ENCODE measurements around the gene LRRC74A.
"Not testable (repeated sequence)": the region's sequence is repeated elsewhere in the genome, so short reads cannot be mapped to it uniquely, and the experiment has no call there.

LRRC74A gene

GRCh38 chr14:76887191-76887590 lies 61.0 kb downstream of the LRRC74A start:
- no peak for TF ChIP-seq EZH2 (optimal IDR thresholded peaks at IDR 0.05; ENCODE audit: low read depth, low read length)
- no peak for TF ChIP-seq EZH2phosphoT487 (IDR thresholded peaks at IDR 0.05; ENCODE audit: low read length)
- TF ChIP-seq CTCF (IDR thresholded peaks at IDR 0.05; ENCODE audit: low read length) = no peak
- Histone ChIP-seq H4K20me1 (ENCODE audit: insufficient read depth, low read length) (no peaks in the 10 kb centered on the region), H3K36me3 (replicated peaks; ENCODE audit: insufficient read depth, low read length) (no peaks in the 10 kb centered on the region), H3K79me2 (ENCODE audit: low read length) (no peaks in the 10 kb centered on the region), H2AFZ (ENCODE audit: low read length) (no peak overlapping the region), H3K4me3 (ENCODE audit: low read length) (no peak overlapping the region), H3K9ac (ENCODE audit: low read length) (no peak overlapping the region), H3K4me2 (ENCODE audit: low read depth, low read length) (no peak overlapping the region), H3F3A (ENCODE audit: insufficient read depth, low read length) (no peaks in the 10 kb centered on the region), H3K9me3 (replicated peaks; ENCODE audit: insufficient read depth, low read length) (no peaks in the 10 kb centered on the region), H3K27ac (ENCODE audit: low read length) (no peak overlapping the region), H3K4me1 (ENCODE audit: low read length) (no peaks in the 10 kb centered on the region), H3K27me3 (replicated peaks; ENCODE audit: insufficient read depth, low read length) (no peaks in the 10 kb centered on the region), H3K9me2 (replicated peaks; ENCODE audit: insufficient read depth, low read length) (no peaks in the 10 kb centered on the region)
- DNase-seq = no peak

GRCh38 chr14:76891391-76891790 lies 65.2 kb downstream of the LRRC74A start:
- Histone ChIP-seq H3K9me2 (replicated peaks; ENCODE audit: insufficient read depth, low read length) (no peaks in the 10 kb centered on the region), H3K27me3 (replicated peaks; ENCODE audit: insufficient read depth, low read length) (no peaks in the 10 kb centered on the region), H3K9me3 (replicated peaks; ENCODE audit: insufficient read depth, low read length) (no peaks in the 10 kb centered on the region), H4K20me1 (ENCODE audit: insufficient read depth, low read length) (no peaks in the 10 kb centered on the region), H3F3A (ENCODE audit: insufficient read depth, low read length) (no peaks in the 10 kb centered on the region), H3K4me1 (ENCODE audit: low read length) (no peaks in the 10 kb centered on the region), H3K36me3 (replicated peaks; ENCODE audit: insufficient read depth, low read length) (no peaks in the 10 kb centered on the region), H3K4me3 (ENCODE audit: low read length) (no peak overlapping the region), H3K4me2 (ENCODE audit: low read depth, low read length) (no peak overlapping the region), H3K79me2 (ENCODE audit: low read length) (no peaks in the 10 kb centered on the region), H3K27ac (ENCODE audit: low read length) (no peak overlapping the region), H2AFZ (ENCODE audit: low read length) (no peak overlapping the region), H3K9ac (ENCODE audit: low read length) (no peak overlapping the region)
- TF ChIP-seq EZH2phosphoT487 (IDR thresholded peaks at IDR 0.05; ENCODE audit: low read length) = no peak
- TF ChIP-seq CTCF (IDR thresholded peaks at IDR 0.05; ENCODE audit: low read length) = no peak
- no peak for TF ChIP-seq EZH2 (optimal IDR thresholded peaks at IDR 0.05; ENCODE audit: low read depth, low read length)
- DNase-seq = no peak

GRCh38 chr14:76894308-76894707 lies 68.1 kb downstream of the LRRC74A start:
- H3F3A ChIP-seq (ENCODE audit: insufficient read depth, low read length) = no peaks in the 10 kb centered on the region
- no peak overlapping the region for H3K4me2 ChIP-seq (ENCODE audit: low read depth, low read length)
- H3K4me3 ChIP-seq (ENCODE audit: low read length) = no peak overlapping the region
- no peaks in the 10 kb centered on the region for H3K9me3 ChIP-seq (replicated peaks; ENCODE audit: insufficient read depth, low read length)
- no peaks in the 10 kb centered on the region for H3K36me3 ChIP-seq (replicated peaks; ENCODE audit: insufficient read depth, low read length)
- no peak overlapping the region for H2AFZ ChIP-seq (ENCODE audit: low read length)
- H3K27ac ChIP-seq (ENCODE audit: low read length) = no peak overlapping the region
- H3K27me3 ChIP-seq (replicated peaks; ENCODE audit: insufficient read depth, low read length) = no peaks in the 10 kb centered on the region
- no peaks in the 10 kb centered on the region for H3K9me2 ChIP-seq (replicated peaks; ENCODE audit: insufficient read depth, low read length)
- TF ChIP-seq EZH2 (optimal IDR thresholded peaks at IDR 0.05; ENCODE audit: low read depth, low read length) (no peak), EZH2phosphoT487 (IDR thresholded peaks at IDR 0.05; ENCODE audit: low read length) (no peak), CTCF (IDR thresholded peaks at IDR 0.05; ENCODE audit: low read length) (no peak)
- no peaks in the 10 kb centered on the region for H3K4me1 ChIP-seq (ENCODE audit: low read length)
- H3K79me2 ChIP-seq (ENCODE audit: low read length) = no peaks in the 10 kb centered on the region
- no peaks in the 10 kb centered on the region for H4K20me1 ChIP-seq (ENCODE audit: insufficient read depth, low read length)
- no peak overlapping the region for H3K9ac ChIP-seq (ENCODE audit: low read length)
- DNase-seq = no peak

GRCh38 chr14:76898006-76898405 lies 71.8 kb downstream of the LRRC74A start:
- H3K27ac ChIP-seq (ENCODE audit: low read length); H3K4me1 ChIP-seq (ENCODE audit: low read length); H2AFZ ChIP-seq (ENCODE audit: low read length); H3K4me2 ChIP-seq (ENCODE audit: low read depth, low read length); H3K4me3 ChIP-seq (ENCODE audit: low read length); H3K9ac ChIP-seq (ENCODE audit: low read length); H3K79me2 ChIP-seq (ENCODE audit: low read length); H3K9me2 ChIP-seq (replicated peaks; ENCODE audit: insufficient read depth, low read length); H3K27me3 ChIP-seq (replicated peaks; ENCODE audit: insufficient read depth, low read length); DNase-seq; H3K36me3 ChIP-seq (replicated peaks; ENCODE audit: insufficient read depth, low read length); H4K20me1 ChIP-seq (ENCODE audit: insufficient read depth, low read length); H3K9me3 ChIP-seq (replicated peaks; ENCODE audit: insufficient read depth, low read length); H3F3A ChIP-seq (ENCODE audit: insufficient read depth, low read length): not testable (repeated sequence)

Measured in MM.1S (cell line).